ENCODE data around the gene NPAS3. TPM values are rescaled to one million over a fixed set of nuclear protein-coding genes. Genes with fewer than 3 reads are reported as not detected.

NPAS3 gene
- total RNA-seq, 4 donors from 2014 or later: 0.13 to 1.1 (median 0.47) TPM; not detected in 1

DNA sequence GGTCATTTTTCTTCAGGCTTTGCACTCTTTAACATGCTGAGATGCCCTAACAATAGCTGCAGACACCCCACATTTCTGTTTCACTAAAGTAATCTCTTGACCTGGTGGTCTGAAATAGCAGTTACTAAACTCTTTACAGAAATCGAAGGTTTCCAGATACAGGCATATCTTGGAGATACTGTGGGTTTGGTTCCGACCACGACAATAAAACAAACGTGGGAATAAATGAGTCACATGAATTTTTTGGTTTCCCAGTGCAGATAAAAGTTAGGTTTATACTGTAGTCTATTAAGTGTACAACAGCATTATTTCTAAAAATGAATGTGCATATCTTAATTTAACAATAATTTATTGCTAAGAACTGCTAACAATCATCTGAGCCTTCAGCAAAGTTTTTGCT is 803.5 kb downstream of the NPAS3 start:
- intact Hi-C loops (cut with DNase I): no loop called here
- Histone ChIP-seq H3K9me3 (no peaks in the 10 kb centered on the region), H3K27ac (no peak overlapping the region), H3K4me1 (no peaks in the 10 kb centered on the region), H3K4me3 (no peak overlapping the region), H3K27me3 (no peaks in the 10 kb centered on the region), H3K36me3 (no peaks in the 10 kb centered on the region)
- TF ChIP-seq POLR2A (IDR thresholded peaks at IDR 0.05): no peak
- TF ChIP-seq, protein P1, sequence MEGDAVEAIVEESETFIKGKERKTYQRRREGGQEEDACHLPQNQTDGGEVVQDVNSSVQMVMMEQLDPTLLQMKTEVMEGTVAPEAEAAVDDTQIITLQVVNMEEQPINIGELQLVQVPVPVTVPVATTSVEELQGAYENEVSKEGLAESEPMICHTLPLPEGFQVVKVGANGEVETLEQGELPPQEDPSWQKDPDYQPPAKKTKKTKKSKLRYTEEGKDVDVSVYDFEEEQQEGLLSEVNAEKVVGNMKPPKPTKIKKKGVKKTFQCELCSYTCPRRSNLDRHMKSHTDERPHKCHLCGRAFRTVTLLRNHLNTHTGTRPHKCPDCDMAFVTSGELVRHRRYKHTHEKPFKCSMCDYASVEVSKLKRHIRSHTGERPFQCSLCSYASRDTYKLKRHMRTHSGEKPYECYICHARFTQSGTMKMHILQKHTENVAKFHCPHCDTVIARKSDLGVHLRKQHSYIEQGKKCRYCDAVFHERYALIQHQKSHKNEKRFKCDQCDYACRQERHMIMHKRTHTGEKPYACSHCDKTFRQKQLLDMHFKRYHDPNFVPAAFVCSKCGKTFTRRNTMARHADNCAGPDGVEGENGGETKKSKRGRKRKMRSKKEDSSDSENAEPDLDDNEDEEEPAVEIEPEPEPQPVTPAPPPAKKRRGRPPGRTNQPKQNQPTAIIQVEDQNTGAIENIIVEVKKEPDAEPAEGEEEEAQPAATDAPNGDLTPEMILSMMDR (IDR thresholded peaks at IDR 0.05): no peak
- 66 to 68% methylated on average over 4 of the region's 4 CpGs for WGBS, 2 donors
- no peak for DNase-seq

DNA sequence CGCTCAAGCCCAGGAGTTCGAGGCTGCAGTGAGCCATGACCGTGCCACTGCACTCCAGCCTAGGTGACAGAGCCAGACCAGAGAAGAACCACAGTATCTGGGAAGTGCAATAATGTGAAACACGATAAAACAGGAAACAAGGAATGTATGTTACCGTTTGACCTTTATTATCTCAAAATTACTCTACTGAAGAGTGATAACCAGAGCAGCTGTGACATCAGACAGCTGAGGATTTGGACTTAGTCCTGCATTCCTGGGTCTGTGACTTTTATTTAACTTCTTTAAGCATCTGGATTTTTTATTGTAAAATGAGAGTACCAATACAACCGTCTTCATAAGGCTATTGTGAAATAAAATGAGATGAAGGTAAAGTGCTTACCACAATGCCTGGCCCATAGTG is 806.5 kb downstream of the NPAS3 start:
- WGBS, 2 donors: 85 to 87% methylated on average over 6 of the region's 6 CpGs
- Histone ChIP-seq H3K4me3 (no peak overlapping the region), H3K27ac (no peak overlapping the region), H3K4me1 (no peaks in the 10 kb centered on the region), H3K27me3 (no peaks in the 10 kb centered on the region), H3K36me3 (no peaks in the 10 kb centered on the region), H3K9me3 (no peaks in the 10 kb centered on the region)
- DNase-seq: no peak
- TF ChIP-seq, protein P1 (IDR thresholded peaks at IDR 0.05): no peak
- TF ChIP-seq POLR2A (IDR thresholded peaks at IDR 0.05): no peak
- intact Hi-C loops (cut with DNase I): no loop called here

DNA sequence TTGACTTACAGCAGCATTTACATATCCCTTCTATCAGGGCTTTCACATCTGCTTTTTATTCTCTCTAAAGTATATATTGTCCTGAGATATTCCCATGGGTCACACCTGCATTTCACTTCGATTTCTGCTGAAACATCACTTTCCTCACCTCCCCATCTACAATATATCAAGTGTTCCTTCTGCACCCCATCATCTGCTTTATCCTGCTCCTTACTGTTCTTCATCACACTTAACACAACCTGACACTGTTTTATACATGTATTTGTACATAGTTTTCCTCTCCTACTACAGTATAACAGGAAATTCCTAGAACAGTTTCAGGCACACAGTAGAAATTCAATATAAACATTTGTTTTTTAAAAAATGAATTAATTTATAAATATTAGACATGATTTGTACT is 809.1 kb downstream of the NPAS3 start:
- WGBS, 2 donors: 45 to 68% methylated on average over 1 of the region's 1 CpG
- no peak for TF ChIP-seq POLR2A (IDR thresholded peaks at IDR 0.05)
- TF ChIP-seq, protein P1 (IDR thresholded peaks at IDR 0.05): no peak
- Histone ChIP-seq H3K4me3 (no peak overlapping the region), H3K4me1 (no peaks in the 10 kb centered on the region), H3K36me3 (no peaks in the 10 kb centered on the region), H3K9me3 (no peaks in the 10 kb centered on the region), H3K27ac (no peak overlapping the region), H3K27me3 (no peaks in the 10 kb centered on the region)
- intact Hi-C loops (cut with DNase I): no loop called here
- DNase-seq: no peak

DNA sequence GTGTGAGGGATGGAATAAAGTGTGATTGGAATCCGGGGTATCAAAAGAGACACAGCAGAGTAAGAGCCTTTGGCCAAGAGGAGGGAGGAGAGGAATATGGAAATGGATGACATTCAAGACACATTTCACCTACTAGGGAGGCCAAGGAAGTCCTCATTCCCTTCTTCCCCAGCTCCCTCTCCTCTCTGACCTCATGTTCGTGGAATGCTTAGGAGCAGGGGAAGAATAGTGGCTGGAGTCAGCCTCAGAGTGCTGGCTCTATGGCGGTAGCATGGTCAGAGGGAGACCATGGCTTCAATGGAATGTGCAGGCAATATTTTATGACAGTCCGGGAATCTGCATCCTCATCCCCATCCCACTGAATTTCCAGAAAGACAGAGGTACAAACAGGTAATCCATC is 815.6 kb downstream of the NPAS3 start:
- DNase-seq: no peak
- 75 to 78% methylated on average over 4 of the region's 4 CpGs for WGBS, 2 donors
- no peak overlapping the region for H3K4me3 ChIP-seq
- TF ChIP-seq POLR2A (IDR thresholded peaks at IDR 0.05): no peak
- TF ChIP-seq, protein P1 (IDR thresholded peaks at IDR 0.05): no peak
- intact Hi-C loops (cut with DNase I): no loop called here
- no peaks in the 10 kb centered on the region for H3K4me1 ChIP-seq
- H3K27me3 ChIP-seq: no peaks in the 10 kb centered on the region
- no peaks in the 10 kb centered on the region for H3K36me3 ChIP-seq
- no peaks in the 10 kb centered on the region for H3K9me3 ChIP-seq
- no peak overlapping the region for H3K27ac ChIP-seq

DNA sequence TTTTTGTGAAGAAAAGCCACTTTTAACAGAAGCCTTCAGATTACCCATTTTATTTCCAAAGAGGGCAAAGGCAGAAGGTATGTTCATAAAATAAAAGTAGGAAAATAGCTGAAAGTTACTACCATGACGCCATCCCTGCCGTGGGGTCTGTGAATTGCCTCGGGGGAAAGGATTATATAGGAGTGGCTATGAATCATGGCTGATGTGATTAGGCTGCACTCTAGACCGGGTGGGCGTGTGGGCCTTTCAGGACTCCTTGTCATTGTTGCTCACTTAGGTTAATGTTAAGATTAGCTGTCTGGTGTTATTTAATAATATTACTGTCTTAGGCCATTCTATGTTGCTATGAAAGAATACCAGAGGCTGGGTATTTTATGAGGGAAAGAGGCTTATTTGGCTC is 816.7 kb downstream of the NPAS3 start:
- WGBS, 2 donors: 50 to 57% methylated on average over 5 of the region's 5 CpGs
- intact Hi-C loops (cut with DNase I): no loop called here
- H3K4me3 ChIP-seq: no peak overlapping the region
- H3K27me3 ChIP-seq: no peaks in the 10 kb centered on the region
- DNase-seq: no peak
- TF ChIP-seq POLR2A (IDR thresholded peaks at IDR 0.05): no peak
- TF ChIP-seq, protein P1 (IDR thresholded peaks at IDR 0.05): no peak
- no peaks in the 10 kb centered on the region for H3K4me1 ChIP-seq
- no peaks in the 10 kb centered on the region for H3K36me3 ChIP-seq
- H3K9me3 ChIP-seq: no peaks in the 10 kb centered on the region
- no peak overlapping the region for H3K27ac ChIP-seq
